NCI-H82 treated with DMSO at 0.1 percent for 48 hours (cell line): ENCODE results near the gene PTPN11.

Experiments used
- DNase-seq: peaks from one replicate; lab custom pipeline; 2025; ENCODE audit not compliant: unreplicated experiment; lab: John Stamatoyannopoulos, UW

Gene PTPN11

GRCh38 chr12:112538740-112539139, 120.0 kb downstream of the PTPN11 start:
- DNase-seq = no peak

- DNase-seq = no peak
Observed at GRCh38 chr12:112539221-112539620, 120.5 kb downstream of the PTPN11 start.

GRCh38 chr12:112540021-112540420, 121.3 kb downstream of the PTPN11 start:
- no peak for DNase-seq

GRCh38 chr12:112543751-112544150, 125.0 kb downstream of the PTPN11 start:
- no peak for DNase-seq

- no peak for DNase-seq
Observed at GRCh38 chr12:112546339-112546738, 127.6 kb downstream of the PTPN11 start.

GRCh38 chr12:112546996-112547395, 128.2 kb downstream of the PTPN11 start:
- no peak for DNase-seq

- DNase-seq = no peak
Observed at GRCh38 chr12:112549031-112549430, 130.3 kb downstream of the PTPN11 start.

GRCh38 chr12:112551681-112552080, 132.9 kb downstream of the PTPN11 start:
- DNase-seq = no peak

GRCh38 chr12:112555621-112556233, 137.0 kb downstream of the PTPN11 start:
- no peak for DNase-seq

GRCh38 chr12:112557951-112558630, 139.3 kb downstream of the PTPN11 start:
- DNase-seq = no peak
